M059J (cell line): ENCODE measurements around the gene MFSD6. TPM values are rescaled to one million over a fixed set of nuclear protein-coding genes. Genes with fewer than 3 reads are reported as not detected.
A peak's percentile ranks its signal among the peaks of the same experiment; 100 is the strongest.
"Not testable (repeated sequence)": the region's sequence is repeated elsewhere in the genome, so short reads cannot be mapped to it uniquely, and the experiment has no call there.

ENCODE experiments used
- DNase-seq: peaks from one replicate; pipeline ENCODE4 v3.0.0-alpha.2; 2012; ENCODE audit warnings: low read depth
- total RNA-seq: library from RNA; depleted of rRNA; stranded (reverse); fragments of >200 nt; shearing (Covaris generic); gene quantifications from 2 replicates; pipeline ENCODE4 v1.2.3, GENCODE V29; 2014

Gene MFSD6
- total RNA-seq, 1 experiment from 2014 or later: 27.4 TPM

DNA sequence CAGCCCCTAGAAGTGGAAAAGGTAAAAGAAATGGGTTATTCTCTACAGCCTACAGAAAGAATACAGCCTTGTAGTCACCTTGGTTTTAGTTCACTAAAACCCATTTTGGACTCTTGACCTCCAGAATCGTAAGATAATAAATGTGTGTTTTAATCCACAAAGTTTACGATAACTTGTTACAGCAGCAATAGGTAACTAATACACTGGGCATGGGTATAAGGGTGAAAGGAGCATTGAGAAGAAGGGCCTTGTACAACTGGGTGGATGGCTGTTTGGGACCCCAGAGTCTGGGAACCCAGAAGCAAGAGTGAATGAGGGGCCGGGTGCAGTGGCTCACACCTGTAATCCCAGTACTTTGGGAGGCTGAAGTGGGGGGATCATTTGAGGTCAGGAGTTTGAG lies 2.2 kb upstream of the MFSD6 start:
- no peak for DNase-seq

DNA sequence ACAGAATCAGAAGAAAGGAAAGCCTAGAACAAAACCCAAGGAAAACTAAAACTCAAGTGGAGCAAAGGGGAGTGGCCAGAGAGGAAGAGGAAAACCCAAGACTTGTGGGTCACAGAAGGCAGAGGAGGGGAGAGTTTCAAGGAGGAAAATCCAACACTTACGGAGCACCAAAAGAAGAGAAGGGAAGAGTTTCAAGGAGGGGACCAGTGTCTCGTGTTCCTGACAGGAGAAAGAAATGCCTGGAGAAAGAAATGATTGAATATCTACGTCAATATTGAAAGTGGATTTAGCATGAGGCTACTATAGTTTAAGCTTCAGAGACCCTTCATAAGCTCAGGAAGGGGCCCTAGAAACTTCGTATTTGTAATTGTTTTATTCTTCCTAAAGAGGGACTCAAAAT lies 1.4 kb upstream of the MFSD6 start:
- DNase-seq: no peak

DNA sequence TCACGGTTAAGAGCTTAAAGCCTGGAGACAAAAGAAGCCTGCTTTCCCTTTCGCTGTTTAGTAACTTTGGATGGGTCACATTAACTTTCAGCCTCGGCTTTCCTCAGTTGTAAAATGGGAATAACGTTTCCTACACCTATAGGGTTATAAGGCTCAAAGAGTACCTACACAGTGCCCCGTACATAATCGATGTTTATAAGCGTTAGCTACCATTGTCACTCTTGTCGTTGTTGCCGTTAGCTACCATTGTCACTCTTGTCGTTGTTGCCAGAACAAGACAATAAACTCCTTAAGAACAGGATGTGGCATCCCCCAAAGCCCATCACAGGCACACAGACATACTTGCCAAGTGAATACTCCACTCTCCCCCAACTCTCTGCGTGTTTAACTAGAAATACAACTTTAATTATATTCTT lies 901 bp upstream of the MFSD6 start:
- peak; percentile 27 for DNase-seq

DNA sequence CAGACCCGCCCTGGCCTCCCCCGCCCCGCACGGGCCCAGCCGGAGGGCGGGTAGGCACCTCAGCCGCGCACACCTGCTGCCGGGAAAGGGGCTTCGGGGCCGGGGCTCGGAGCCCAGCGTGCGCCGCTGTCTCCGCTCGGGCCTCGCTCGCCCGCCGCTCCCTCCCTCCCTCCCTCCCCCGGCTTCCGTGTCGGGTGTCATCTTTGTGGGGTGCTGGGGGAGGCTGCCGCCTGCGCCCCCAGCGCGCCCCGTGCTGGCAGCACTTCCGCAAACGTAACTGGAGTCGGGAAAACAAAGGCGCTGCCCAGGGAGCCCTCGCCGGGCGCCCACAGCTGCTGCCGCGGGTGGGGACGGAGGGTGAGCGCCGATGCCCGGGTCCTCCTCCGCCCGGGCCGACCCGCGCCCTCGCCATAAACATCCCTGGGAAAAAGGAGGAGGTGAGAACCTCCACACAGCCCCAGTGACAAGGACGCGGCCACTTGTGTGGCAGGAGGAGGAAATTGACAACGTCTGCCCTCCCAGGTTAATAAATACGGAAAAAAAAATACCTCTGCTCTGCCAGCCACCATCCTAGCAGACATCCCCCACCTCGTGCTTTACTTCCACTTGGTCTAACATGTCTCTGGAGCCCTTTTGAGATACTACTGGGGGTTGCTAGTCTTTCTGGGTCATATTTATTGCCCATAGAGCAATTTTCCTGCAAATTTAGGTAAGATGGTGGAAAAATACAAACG lies 550 bp downstream of the MFSD6 start:
- peak; percentile 60 for DNase-seq

DNA sequence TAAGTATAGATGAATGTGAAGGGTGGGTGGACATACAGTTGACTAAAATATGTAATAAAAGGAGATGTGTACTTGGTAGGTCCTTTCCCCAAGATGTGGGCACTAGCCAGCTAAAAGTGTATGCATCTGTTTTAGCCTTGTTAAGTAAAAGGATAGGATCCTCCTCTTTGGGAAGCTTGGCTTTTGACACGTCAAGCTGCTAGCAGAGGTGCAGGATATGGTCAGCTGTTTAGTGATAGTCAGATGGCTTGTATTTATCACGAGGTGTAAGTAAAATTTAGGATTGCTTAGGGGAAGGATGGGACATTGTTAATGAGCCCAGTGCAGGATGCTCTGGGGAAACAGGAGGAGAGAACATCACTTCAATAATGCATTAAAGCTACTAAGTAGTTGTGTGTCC lies 1.5 kb downstream of the MFSD6 start:
- no peak for DNase-seq

DNA sequence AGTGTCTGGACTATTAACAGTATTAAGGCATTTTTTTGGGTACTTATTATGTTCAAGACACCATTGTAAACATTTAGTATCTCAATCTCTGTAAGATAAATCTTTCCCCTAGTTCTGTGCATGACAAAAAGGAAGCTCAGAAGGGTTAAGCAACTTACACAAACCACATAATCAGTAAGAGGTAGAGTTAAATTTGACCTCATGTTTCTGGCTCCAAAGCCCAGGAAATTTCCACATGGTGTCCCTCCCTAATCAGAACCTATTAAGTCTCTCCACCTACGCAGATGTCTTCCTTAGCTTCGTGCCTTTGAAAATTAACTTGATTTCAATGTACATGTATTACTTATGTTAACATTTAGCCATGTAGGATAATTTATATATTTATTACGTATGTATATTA lies 2.0 kb downstream of the MFSD6 start:
- no peak for DNase-seq

DNA sequence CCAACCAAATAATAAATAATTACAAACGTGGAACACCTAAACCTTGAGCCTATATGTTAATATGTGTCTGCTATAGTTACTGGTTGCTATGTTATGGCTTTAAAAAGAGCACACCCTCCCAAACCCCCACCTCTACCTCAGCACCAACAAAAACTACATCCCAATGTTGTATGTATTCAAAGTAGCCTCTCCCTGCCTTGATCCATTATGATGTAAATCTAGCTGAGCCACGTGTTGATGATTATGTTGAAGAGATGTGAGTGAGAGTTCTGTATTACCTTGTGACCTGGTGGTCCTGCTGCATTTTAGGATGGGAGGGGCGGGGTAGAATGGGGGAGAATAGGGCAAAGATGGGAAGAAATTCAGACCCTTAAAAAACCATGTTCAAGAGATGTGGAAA lies 4.8 kb downstream of the MFSD6 start:
- DNase-seq: no peak

DNA sequence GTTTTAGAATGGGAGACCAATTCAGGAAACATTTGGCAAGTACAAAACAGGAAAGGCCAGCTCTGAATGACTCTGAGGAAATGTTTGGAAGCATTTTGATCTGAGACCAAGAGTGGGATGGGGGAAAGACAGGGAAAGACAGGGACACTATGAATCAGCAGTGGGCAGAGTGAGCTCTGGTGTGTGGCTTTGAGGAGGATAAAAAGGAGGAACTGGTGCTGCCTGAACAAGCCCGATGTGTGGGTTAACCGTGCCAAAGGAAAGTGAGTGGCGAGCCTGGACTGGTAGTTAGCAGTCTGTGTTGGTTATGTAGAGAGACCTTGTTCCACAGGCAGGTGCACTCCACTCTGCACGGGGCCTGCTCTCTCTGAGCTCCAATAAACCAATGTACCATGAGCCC lies 5.3 kb downstream of the MFSD6 start:
- no peak for DNase-seq

DNA sequence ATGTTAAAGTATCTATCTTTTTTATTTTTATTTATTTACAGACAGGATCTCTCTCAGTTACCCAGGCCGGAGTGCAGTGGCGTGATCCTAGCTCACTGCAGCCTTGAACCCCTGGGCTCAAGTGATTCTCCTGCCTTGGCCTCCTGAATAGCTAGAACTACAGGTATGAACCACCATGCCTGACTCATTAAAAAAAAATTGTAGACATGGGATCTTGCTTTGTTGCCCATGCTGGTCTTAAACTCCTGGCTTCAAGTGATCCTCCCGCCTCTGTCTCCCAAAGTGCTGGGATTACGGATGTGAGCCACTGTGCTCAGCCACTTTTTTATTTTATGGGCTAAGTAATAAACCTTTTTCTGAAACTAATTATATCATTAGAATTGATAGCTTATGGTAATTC lies 7.1 kb downstream of the MFSD6 start:
- no peak for DNase-seq

DNA sequence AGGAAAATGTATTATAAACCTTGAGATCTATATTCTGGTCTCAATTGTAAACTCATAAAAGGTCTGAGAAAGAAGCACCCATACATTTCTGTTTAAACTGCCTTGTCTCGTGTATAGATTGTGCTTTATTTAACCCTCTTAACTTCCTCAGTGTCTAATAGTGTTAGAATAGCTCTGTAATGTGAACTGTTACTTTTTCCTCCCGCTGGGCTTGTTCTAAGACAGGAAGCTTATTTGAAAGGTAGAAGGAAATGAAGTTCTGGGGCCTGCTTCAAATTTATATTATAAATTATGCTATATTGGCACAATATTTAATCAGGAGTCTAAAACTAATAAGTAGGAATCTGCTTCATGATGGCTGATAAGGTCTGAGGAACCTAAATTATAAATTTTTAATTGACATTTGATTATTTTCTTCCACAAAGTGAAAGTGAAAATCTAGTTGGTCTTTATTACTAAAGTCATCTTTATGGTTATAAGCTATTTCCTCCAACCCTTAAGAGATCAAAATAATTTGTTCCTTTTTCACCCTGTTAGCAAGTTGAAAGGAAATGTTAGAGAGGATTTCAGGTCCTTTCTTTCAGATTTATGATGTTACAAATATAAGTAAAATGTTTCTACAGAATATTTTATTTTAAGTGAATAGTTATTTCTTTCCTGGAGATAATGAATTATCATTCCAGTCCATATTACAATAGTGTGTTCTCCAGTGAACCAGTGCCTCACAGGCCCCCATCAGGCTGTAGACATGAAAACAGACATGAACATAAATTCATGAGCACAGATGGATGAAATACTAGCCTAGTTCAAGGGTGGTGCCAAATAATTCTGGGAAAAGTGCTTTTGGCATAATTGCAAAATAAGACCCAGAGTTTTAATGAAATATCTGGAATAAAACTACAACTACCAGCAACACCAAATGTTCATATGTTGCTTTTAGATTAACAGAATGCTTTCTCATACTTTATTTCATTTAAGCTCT lies 7.9 kb downstream of the MFSD6 start:
- no peak for DNase-seq

DNA sequence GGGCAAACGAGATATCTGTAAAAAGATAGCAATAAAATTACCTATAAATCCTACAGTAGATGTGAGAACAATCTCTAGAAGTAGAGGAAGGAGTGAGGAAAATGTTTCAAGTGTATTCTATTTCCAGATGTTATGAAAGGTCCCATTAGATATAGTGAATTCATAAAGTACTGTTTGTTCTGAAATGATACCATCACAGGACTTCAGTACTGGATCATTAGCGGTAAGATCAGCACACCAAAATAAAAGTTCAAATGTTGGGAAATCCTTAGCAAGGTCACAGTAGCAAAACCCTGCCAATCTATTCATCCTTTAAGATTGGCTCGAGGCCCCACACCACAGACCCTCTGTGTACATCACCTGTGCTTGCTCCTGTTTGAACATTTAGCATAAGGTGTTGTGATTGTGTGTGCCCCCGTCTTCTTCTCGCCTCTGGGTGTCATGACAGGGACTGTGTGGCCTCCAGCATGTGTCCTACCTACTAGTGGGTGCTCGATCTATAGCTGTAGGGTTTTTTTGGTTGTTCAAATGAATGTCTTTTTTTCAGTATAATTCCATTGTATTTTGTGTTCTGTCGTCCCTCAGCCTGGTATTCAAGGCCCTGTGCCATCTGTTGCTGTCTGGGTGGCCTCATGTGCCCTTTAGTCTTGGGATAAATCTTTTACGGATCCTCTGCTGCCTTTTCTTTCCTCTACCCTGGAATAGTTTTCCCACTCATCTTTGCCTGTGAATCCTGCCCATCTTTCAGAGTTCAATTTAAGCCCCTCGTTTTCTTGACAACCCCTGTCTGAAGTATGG lies 9.1 kb downstream of the MFSD6 start:
- no peak for DNase-seq

DNA sequence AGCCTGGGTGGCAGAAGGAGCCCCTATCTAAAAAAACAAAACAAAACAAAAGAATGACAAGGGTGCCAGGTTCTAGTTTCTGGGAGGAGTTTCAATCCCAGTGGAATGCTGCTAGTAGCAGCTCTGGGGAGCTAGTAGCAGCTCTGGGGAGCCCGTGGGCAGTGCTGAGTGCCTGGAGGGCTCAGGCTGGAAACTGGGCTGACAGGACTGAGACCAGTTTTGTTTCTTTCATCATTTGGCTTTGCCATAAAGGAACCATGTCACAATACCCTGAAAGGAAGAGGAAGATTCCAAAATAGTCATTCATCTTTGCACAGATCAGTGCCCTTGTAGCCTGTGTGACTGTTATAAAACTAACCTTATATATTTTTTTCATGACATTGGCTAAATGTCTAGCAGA lies 10.6 kb downstream of the MFSD6 start:
- no peak for DNase-seq

DNA sequence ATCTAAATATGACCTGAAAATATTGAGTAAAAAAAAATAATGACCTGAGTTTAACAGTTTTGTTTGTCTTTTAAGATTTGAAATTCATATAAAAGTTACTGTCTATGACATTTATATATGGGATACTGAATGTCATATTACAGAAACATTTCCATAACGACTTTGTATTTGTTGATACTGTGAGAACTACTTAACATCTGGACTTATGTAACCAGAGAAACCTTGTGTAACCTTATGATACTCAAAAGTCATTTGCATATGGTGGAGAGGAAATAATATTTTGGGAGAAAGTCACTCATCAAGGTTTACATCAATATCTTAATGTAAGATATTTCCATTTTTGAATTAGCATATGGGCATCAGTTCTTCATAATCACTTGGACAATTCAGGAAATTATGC lies 12.6 kb downstream of the MFSD6 start:
- no peak for DNase-seq

DNA sequence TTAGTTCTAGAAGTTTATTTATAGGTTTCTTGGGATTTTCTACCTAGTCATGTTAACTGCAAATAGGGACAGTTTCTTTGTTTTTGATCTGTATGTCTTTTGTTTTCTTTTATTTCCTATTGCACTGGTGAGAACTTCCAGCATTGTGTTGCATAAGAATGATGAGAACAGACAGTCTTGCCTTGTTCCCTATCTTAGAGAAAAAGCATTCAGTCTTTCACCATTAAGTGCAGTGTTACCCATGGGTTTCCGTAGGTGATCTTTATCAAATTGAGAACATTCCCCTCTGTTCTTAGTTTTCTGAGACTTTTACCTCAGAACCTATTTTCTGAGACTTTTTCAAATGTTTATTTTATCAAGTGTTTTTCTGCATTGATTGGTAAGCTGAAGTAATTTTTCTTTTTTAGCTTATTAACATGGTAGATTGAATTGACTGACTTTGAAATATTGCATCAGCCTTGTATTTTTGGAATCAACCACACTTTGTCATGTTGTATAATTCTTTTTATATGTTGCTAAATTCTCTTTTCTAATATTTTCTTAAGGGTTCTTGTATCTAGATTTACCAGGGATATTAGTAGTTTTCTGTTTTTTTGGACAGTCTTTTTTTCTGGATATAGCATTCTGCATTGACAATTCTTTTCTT lies 17.2 kb downstream of the MFSD6 start:
- no peak for DNase-seq

DNA sequence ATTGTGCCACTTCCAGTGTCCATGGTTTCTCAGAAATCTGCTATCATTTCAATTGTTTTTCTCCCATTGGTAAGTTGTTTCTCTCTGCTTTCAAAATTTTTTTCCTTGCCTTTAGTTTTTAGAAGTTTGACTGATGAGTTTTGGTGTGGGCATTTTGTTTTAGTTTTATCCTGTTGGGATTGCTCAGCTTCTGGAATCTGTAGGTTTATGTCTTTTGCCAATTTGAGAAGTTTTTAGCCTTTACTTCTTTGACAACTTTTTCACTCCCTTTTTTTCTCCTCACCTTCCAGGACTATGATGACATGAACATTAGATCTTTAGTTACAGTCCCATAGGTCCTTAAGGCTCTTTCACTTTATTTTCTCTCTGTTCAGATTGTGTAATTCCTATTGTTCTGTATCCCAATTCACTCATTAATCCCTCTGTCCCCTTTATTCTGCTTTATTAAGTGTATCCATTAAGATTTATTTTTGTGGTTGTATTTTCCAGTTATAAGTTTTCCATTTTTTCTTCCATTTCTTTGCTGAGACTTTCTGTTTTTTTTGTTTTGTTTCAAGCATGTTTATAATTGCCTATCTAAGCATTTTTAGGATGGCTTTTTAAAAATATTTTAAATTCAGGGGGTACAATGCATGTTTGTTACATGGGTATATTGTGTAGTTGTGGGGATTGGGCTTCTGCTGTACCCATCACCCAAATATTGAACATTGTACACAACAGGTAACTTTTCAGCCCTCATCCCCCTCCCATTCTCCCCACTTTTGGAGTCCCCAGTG lies 17.9 kb downstream of the MFSD6 start:
- no peak for DNase-seq

DNA sequence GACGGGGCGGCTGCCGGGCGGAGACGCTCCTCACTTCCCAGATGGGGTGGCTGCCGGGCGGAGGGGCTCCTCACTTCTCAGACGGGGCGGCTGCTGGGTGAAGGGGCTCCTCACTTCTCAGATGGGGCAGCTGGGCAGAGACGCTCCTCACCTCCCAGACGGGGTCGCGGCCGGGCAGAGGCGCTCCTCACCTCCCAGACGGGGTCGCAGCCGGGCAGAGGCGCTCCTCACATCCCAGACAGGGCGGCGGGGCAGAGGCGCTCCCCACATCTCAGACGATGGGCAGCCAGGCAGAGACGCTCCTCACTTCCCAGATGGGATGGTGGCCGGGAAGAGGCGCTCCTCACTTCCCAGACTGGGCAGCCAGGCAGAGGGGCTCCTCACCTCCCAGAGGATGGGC lies 22.7 kb downstream of the MFSD6 start:
- not testable (repeated sequence) for DNase-seq

DNA sequence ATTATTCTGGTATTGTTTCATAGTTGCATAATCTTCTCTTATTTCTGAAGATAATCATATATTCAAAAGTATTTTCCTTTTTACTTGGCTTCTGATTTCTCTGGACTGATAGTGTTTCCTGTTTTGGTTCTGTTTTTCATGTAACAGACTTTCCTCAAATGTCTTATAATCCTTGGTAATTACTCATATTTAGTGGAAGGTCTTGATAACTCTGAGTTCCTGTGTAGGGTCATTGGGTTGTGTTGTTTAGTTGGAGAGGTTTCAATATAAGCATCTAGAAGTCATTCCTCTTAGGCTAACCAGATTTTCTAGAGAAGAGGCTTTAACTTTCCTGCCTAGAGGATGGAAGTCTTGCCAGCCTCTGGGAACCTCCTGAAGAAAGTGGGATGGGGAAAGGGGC lies 23.8 kb downstream of the MFSD6 start:
- no peak for DNase-seq

DNA sequence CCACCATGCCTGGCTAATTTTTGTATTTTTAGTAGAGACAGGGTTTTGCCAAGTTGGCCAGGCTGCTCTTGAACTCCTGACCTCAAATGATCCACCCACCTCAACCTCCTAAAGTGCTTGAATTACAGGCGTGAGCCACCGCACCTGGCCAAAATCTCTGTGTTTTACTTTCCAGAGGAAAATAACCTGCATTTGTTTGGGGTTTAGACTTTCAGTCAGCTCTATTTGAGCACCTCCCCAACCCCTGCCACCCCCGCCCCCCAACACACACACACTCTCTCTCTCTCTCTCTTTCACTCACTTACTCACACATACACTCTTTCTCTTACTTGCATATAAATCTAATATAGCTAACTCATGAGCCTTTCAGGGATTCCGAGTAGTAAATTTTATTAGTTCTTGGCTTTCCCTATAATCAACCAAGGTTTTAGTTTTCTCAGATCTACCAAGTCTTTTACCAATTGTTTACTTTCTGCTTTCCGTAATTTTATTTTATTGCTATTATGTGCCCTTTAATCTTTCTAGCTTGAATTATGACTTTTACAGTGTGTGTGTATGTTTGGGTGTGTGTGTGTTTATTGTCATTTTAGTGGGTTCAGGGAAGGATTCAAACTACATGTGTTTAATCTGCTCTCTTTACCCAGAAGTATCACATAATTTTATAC lies 24.5 kb downstream of the MFSD6 start:
- no peak for DNase-seq

DNA sequence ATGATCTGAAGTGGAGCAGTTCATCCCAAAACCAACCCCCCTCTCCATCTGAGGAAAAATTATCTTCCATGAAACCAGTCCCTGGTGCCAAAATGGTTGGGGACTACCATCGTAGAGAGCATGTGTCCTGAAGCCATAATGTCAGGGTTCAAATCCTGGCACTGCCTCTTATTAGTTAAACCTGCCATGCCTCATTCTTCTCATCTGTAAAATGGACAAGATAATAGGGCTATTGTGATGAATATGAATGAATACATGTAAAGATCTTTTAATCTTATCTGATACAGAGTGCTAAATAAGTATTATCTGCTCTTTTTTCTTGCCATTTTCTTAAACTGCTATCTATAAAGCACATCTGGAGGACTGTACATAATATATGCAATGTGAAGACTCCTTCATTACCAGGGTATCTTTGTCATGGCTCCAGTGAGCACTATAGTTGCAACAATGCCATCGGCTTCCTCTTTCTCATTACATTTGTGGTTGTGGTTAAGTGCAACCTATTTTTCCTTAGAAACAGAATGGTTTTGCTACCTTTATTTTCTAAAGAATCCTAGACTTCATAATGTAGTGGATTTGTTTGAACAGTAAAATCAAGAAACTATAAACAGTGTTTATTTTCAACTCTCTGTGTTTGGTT lies 27.0 kb downstream of the MFSD6 start:
- no peak for DNase-seq

DNA sequence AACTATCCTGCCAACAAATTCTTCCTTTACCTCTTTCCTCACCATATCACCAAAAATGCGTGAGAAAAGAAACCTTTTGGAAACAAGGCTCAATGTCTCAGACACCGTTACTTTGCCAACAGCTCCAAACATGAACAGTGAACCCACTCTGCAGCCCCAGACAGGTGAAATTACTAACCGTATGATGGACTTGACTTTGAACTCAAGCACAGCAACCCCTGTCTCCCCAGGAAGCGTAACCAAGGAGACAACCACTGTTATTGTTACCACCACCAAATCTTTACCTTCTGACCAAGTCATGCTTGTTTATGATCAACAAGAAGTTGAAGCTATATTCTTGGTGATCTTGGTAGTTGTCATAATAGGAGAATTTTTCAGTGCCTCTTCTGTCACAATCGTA lies 28.4 kb downstream of the MFSD6 start:
- no peak for DNase-seq
